H9 (cell line): Measurements from ENCODE around the gene IGFBP7. TPM values are rescaled to one million over a fixed set of nuclear protein-coding genes. Genes with fewer than 3 reads are reported as not detected.

Experiments used
- DNase-seq: peaks from one replicate; pipeline ENCODE4 v3.0.0-alpha.2; 2017
- H2AFZ ChIP-seq: one replicate; pipeline ENCODE4 v1.6.1; 2013; ENCODE audit warnings: mild to moderate bottlenecking, low read length, control low read depth, moderate library complexity
- H2AK5ac ChIP-seq: 2 replicates; pipeline ENCODE4 v1.6.1; 2013; ENCODE audit warnings: low read length, control low read depth, mixed read lengths; ENCODE audit not compliant: insufficient read length
- H2BK120ac ChIP-seq: one replicate; pipeline ENCODE4 v1.6.1; 2013; ENCODE audit warnings: low read depth, mild to moderate bottlenecking, low read length, control low read depth, inconsistent platforms; ENCODE audit not compliant: poor library complexity, severe bottlenecking
- H2BK12ac ChIP-seq: 2 replicates; pipeline ENCODE4 v1.6.1; 2013; ENCODE audit warnings: low read length, control low read depth, mixed read lengths, low read depth; ENCODE audit not compliant: insufficient read length
- H2BK15ac ChIP-seq: 2 replicates; pipeline ENCODE4 v1.6.1; 2013; ENCODE audit warnings: low read depth, low read length, control low read depth
- H2BK20ac ChIP-seq: one replicate; pipeline ENCODE4 v1.6.1; 2013; ENCODE audit warnings: low read depth, mild to moderate bottlenecking, low read length, control low read depth, inconsistent platforms; ENCODE audit not compliant: poor library complexity, severe bottlenecking
- H2BK5ac ChIP-seq: 2 replicates; pipeline ENCODE4 v1.6.1; 2013; ENCODE audit warnings: low read length, control low read depth, mixed read lengths; ENCODE audit not compliant: insufficient read length
- H3K14ac ChIP-seq: 2 replicates; pipeline ENCODE4 v1.6.1; 2013; ENCODE audit warnings: low read length, control low read depth; ENCODE audit not compliant: insufficient read depth
- H3K18ac ChIP-seq: 2 replicates; pipeline ENCODE4 v1.6.1; 2013; ENCODE audit warnings: low read depth, mild to moderate bottlenecking, mixed read lengths, low read length, control low read depth; ENCODE audit not compliant: insufficient read length
- H3K23ac ChIP-seq: 2 replicates; pipeline ENCODE4 v1.6.1; 2013; ENCODE audit warnings: low read length, control low read depth, mixed read lengths, low read depth; ENCODE audit not compliant: insufficient read length
- H3K23me2 ChIP-seq: 2 replicates; pipeline ENCODE4 v1.6.1; 2013; ENCODE audit warnings: low read depth, mild to moderate bottlenecking, mixed read lengths, low read length, control low read depth; ENCODE audit not compliant: insufficient read length, poor library complexity, severe bottlenecking
- H3K27ac ChIP-seq: 2 replicates; pipeline ENCODE4 v1.5.1; 2013; ENCODE audit warnings: low read length, control low read depth, mixed read lengths, low read depth; ENCODE audit not compliant: insufficient read length
- H3K27me3 ChIP-seq: 2 replicates; pipeline ENCODE4 v1.6.1; 2013; ENCODE audit warnings: low read length, control low read depth, inconsistent platforms; ENCODE audit not compliant: insufficient read depth
- H3K4ac ChIP-seq: 2 replicates; pipeline ENCODE4 v1.6.1; 2013; ENCODE audit warnings: low read depth, mild to moderate bottlenecking, control low read depth, inconsistent platforms, low read length, moderate library complexity
- H3K4me1 ChIP-seq: 2 replicates; pipeline ENCODE4 v1.6.1; 2013; ENCODE audit warnings: low read length, control low read depth, inconsistent platforms; ENCODE audit not compliant: insufficient read depth
- H3K4me2 ChIP-seq: 2 replicates; pipeline ENCODE4 v1.6.1; 2013; ENCODE audit warnings: low read length, control low read depth, mixed read lengths; ENCODE audit not compliant: insufficient read length, insufficient read depth
- H3K56ac ChIP-seq: 2 replicates; pipeline ENCODE4 v1.6.1; 2013; ENCODE audit warnings: low read depth, mild to moderate bottlenecking, mixed read lengths, low read length, control low read depth; ENCODE audit not compliant: insufficient read length
- H3K79me1 ChIP-seq: 2 replicates; pipeline ENCODE4 v1.6.1; 2013; ENCODE audit warnings: low read depth, mild to moderate bottlenecking, moderate library complexity, low read length, control low read depth, inconsistent platforms; ENCODE audit not compliant: insufficient read depth, poor library complexity, severe bottlenecking
- H3K79me2 ChIP-seq: 2 replicates; pipeline ENCODE4 v1.6.1; 2013; ENCODE audit warnings: low read length, control low read depth, inconsistent platforms; ENCODE audit not compliant: insufficient read depth
- H3K9ac ChIP-seq: 2 replicates; pipeline ENCODE4 v1.6.1; 2013; ENCODE audit warnings: low read length, control low read depth, mixed read lengths; ENCODE audit not compliant: insufficient read length; ENCODE audit errors: extremely low read depth
- H3K9me3 ChIP-seq: one replicate; pipeline ENCODE4 v1.6.1; 2013; ENCODE audit warnings: low read depth, low read length, inconsistent platforms; ENCODE audit not compliant: control insufficient read depth
- H3T11ph ChIP-seq: one replicate; pipeline ENCODE4 v1.6.1; 2013; ENCODE audit warnings: mild to moderate bottlenecking, low read length, control low read depth, inconsistent platforms
- H4K20me1 ChIP-seq: one replicate; pipeline ENCODE4 v1.6.1; 2013; ENCODE audit not compliant: control insufficient read depth, insufficient read length, insufficient read depth
- H4K5ac ChIP-seq: 2 replicates; pipeline ENCODE4 v1.6.1; 2013; ENCODE audit warnings: low read depth, mild to moderate bottlenecking, mixed read lengths, low read length, control low read depth; ENCODE audit not compliant: insufficient read length
- H4K8ac ChIP-seq: replicated peaks from 2 replicates; pipeline ENCODE4 v1.6.1; 2013; ENCODE audit warnings: low read length, control low read depth, mixed read lengths, low read depth; ENCODE audit not compliant: insufficient read length
- H4K91ac ChIP-seq: 2 replicates; pipeline ENCODE4 v1.6.1; 2013; ENCODE audit warnings: low read depth, mild to moderate bottlenecking, moderate library complexity, mixed read lengths, low read length, control low read depth; ENCODE audit not compliant: insufficient read length
- H3K27ac Mint-ChIP-seq, 3 experiments: 2 replicates in 2 of 3; 3 replicates in 1 of 3; pipeline ENCODE4 v1.8.0; 2020 to 2021; ENCODE audit warnings: mixed read lengths in 3 of 3, mild to moderate bottlenecking in 1 of 3, moderate library complexity in 1 of 3
- H3K27me3 Mint-ChIP-seq: 2 replicates; pipeline ENCODE4 v1.8.0; 2021; ENCODE audit warnings: low read depth, mild to moderate bottlenecking, moderate library complexity, mixed read lengths
- H3K36me3 Mint-ChIP-seq, 3 experiments: 2 replicates in 2 of 3; 3 replicates in 1 of 3; pipeline ENCODE4 v1.8.0; 2020 to 2021; ENCODE audit warnings: low read depth in 3 of 3, mixed read lengths in 3 of 3; ENCODE audit not compliant: insufficient read depth in 1 of 3
- H3K4me1 Mint-ChIP-seq, 2 experiments: 2 replicates each; pipeline ENCODE4 v1.8.0; 2020; ENCODE audit warnings: mixed read lengths in 2 of 2
- H3K4me3 Mint-ChIP-seq, 2 experiments: 2 replicates in 1 of 2; 3 replicates in 1 of 2; pipeline ENCODE4 v1.8.0; 2020 to 2021; ENCODE audit warnings: mild to moderate bottlenecking in 2 of 2, mixed read lengths in 2 of 2, moderate library complexity in 1 of 2
- H3K9me3 Mint-ChIP-seq, 2 experiments: 2 replicates in 1 of 2; 3 replicates in 1 of 2; pipeline ENCODE4 v1.8.0; 2020; ENCODE audit warnings: mild to moderate bottlenecking in 2 of 2, mixed read lengths in 2 of 2, moderate library complexity in 1 of 2
- CTCF ChIP-seq: fragments of 200-600 bp; sonication (generic); conservative IDR thresholded peaks from 3 replicates; pipeline ENCODE4 v1.8.0; 2021; ENCODE audit warnings: antibody characterized with exemption, mild to moderate bottlenecking
- WGBS: extraction: QIAGEN DNeasy Blood & Tissue Kit; methylation state at CpG from one replicate; pipeline ENCODE4 v1.1.7; 2013; ENCODE audit warnings: missing lambda C conversion rate, low lambda C conversion rate, mixed read lengths; ENCODE audit not compliant: insufficient read length; ENCODE audit errors: extremely low coverage; 5-methylcytosine and 5-hydroxymethylcytosine counted together
- total RNA-seq: library from RNA; stranded (reverse); gene quantifications from 2 replicates; pipeline ENCODE4 v1.2.1, GENCODE V29; 2021

Gene IGFBP7
- total RNA-seq, 1 experiment from 2014 or later: 0.37 TPM

- Histone ChIP-seq H4K20me1 (no peaks in the 10 kb centered on the region), H3K79me2 (no peaks in the 10 kb centered on the region), H2AK5ac (no peak overlapping the region), H4K8ac (no peak overlapping the region), H3K23ac (no peak overlapping the region), H3K9ac (no peak overlapping the region), H2BK5ac (no peak overlapping the region), H3K4ac (no peak overlapping the region), H3K79me1 (no peaks in the 10 kb centered on the region), H2BK12ac (no peak overlapping the region), H2BK15ac (no peak overlapping the region), H3T11ph (no peak overlapping the region), H3K27me3 (no peaks in the 10 kb centered on the region), H3K9me3 (no peaks in the 10 kb centered on the region), H4K5ac (no peak overlapping the region), H3K27ac (no peak overlapping the region), H3K4me1 (no peaks in the 10 kb centered on the region), H2AFZ (no peak overlapping the region), H3K4me2 (no peak overlapping the region), H2BK20ac (no peak overlapping the region), H3K56ac (no peak overlapping the region), H4K91ac (no peak overlapping the region), H3K14ac (no peak overlapping the region), H2BK120ac (no peak overlapping the region), H3K18ac (no peak overlapping the region), H3K23me2 (no peaks in the 10 kb centered on the region)
- no CpG with 5 or more reads among the region's 8 CpGs for WGBS
- Mint-ChIP-seq H3K27me3 (peaks cover 20% of the 10 kb centered on the region), H3K4me1 (peaks cover 0 to 2% of the 10 kb centered on the region in 2 experiments; a peak in 2 of 4 replicates), H3K4me3 (no peak overlapping the region), H3K27ac (0 out of 7 replicates have a peak overlapping the region, but pooled peaks of 1 of the 3 experiments have one; percentile 15), H3K36me3 (peaks cover 0 to 4% (median 0%) of the 10 kb centered on the region in 3 experiments; a peak in 1 of 7 replicates), H3K9me3 (peaks cover 4 to 8% of the 10 kb centered on the region in 2 experiments; a peak in 4 of 5 replicates)
- no peak for TF ChIP-seq CTCF
- no peak for DNase-seq
Observed at GRCh38 chr4:57119054-57119651, 9.0 kb upstream of the IGFBP7 start.
